CD4-positive, CD25-positive, alpha-beta regulatory T cell (primary cell): ENCODE data around the gene MYO1F. TPM values are rescaled to one million over a fixed set of nuclear protein-coding genes. Genes with fewer than 3 reads are reported as not detected.

Experiments used
- polyA plus RNA-seq, 4 donors: library from polyadenylated mRNA; unstranded; fragments of 300-500 nt; fragmentation: Illumina TruSeq; gene quantifications; one replicate each; pipeline ENCODE4 v1.2.3, GENCODE V29; 2021
- total RNA-seq: library from RNA; stranded (reverse); gene quantifications from one replicate; pipeline ENCODE4 v1.2.3, GENCODE V29; 2022

MYO1F gene
- total and polyA plus RNA-seq, 5 donors from 2014 or later, result 45.3 to 289 (median 74.0) TPM

Other genes starting within 250 kb of the MYO1F start
- 4.4 TPM for gene KANK3, start 234.2 kb downstream of the MYO1F start, total RNA-seq
- 1 to 10 TPM in 2 of 4 donors, under 1 TPM in 2; 0.40 to 2.1 (median 1.0) TPM for gene KANK3, start 234.2 kb downstream of the MYO1F start, polyA plus RNA-seq
- gene ANGPTL4, start 213.3 kb downstream of the MYO1F start, total RNA-seq, result not detected
- gene ANGPTL4, start 213.3 kb downstream of the MYO1F start, polyA plus RNA-seq, result not detected
- gene RAB11B, start 187.1 kb downstream of the MYO1F start, total RNA-seq, result 102 TPM
- gene RAB11B, start 187.1 kb downstream of the MYO1F start, polyA plus RNA-seq, result 10 to 100 TPM; 50.2 to 62.0 (median 51.6) TPM
- gene MARCHF2, start 164.1 kb downstream of the MYO1F start, total RNA-seq, result 42.2 TPM
- gene MARCHF2, start 164.1 kb downstream of the MYO1F start, polyA plus RNA-seq, result 10 to 100 TPM; 34.3 to 58.4 (median 52.9) TPM
- 263 TPM for gene HNRNPM, start 132.5 kb downstream of the MYO1F start, total RNA-seq
- 100 to 1,000 TPM; 161 to 221 (median 184) TPM for gene HNRNPM, start 132.5 kb downstream of the MYO1F start, polyA plus RNA-seq
- 3.7 TPM for gene PRAM1, start 74.8 kb downstream of the MYO1F start, total RNA-seq
- gene PRAM1, start 74.8 kb downstream of the MYO1F start, polyA plus RNA-seq, result under 1 TPM in 2 of 4 donors, not detected in 2; 0.06 to 0.21 TPM
- 35.1 TPM for gene ZNF414, start 63.3 kb downstream of the MYO1F start, total RNA-seq
- gene ZNF414, start 63.3 kb downstream of the MYO1F start, polyA plus RNA-seq, result 10 to 100 TPM in 3 of 4 donors, 1 to 10 TPM in 1; 9.7 to 15.0 (median 12.6) TPM
- gene ADAMTS10, start 33.3 kb upstream of the MYO1F start, total RNA-seq, result 17.9 TPM
- 1 to 10 TPM in 1 of 4 donors, under 1 TPM in 3; 0.42 to 1.2 (median 0.52) TPM for gene ADAMTS10, start 33.3 kb upstream of the MYO1F start, polyA plus RNA-seq
- not detected for gene NFILZ, start 53.2 kb upstream of the MYO1F start, total RNA-seq
- gene NFILZ, start 53.2 kb upstream of the MYO1F start, polyA plus RNA-seq, result not detected
- gene ACTL9, start 121.4 kb upstream of the MYO1F start, total RNA-seq, result not detected
- gene ACTL9, start 121.4 kb upstream of the MYO1F start, polyA plus RNA-seq, result not detected
- not detected for gene OR2Z1, start 144.2 kb upstream of the MYO1F start, total RNA-seq
- not detected for gene OR2Z1, start 144.2 kb upstream of the MYO1F start, polyA plus RNA-seq